ENCODE results near the gene KLHL3.
"Not testable (repeated sequence)": the region's sequence is repeated elsewhere in the genome, so short reads cannot be mapped to it uniquely, and the experiment has no call there.

Gene KLHL3, protein sequence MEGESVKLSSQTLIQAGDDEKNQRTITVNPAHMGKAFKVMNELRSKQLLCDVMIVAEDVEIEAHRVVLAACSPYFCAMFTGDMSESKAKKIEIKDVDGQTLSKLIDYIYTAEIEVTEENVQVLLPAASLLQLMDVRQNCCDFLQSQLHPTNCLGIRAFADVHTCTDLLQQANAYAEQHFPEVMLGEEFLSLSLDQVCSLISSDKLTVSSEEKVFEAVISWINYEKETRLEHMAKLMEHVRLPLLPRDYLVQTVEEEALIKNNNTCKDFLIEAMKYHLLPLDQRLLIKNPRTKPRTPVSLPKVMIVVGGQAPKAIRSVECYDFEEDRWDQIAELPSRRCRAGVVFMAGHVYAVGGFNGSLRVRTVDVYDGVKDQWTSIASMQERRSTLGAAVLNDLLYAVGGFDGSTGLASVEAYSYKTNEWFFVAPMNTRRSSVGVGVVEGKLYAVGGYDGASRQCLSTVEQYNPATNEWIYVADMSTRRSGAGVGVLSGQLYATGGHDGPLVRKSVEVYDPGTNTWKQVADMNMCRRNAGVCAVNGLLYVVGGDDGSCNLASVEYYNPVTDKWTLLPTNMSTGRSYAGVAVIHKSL

DNA sequence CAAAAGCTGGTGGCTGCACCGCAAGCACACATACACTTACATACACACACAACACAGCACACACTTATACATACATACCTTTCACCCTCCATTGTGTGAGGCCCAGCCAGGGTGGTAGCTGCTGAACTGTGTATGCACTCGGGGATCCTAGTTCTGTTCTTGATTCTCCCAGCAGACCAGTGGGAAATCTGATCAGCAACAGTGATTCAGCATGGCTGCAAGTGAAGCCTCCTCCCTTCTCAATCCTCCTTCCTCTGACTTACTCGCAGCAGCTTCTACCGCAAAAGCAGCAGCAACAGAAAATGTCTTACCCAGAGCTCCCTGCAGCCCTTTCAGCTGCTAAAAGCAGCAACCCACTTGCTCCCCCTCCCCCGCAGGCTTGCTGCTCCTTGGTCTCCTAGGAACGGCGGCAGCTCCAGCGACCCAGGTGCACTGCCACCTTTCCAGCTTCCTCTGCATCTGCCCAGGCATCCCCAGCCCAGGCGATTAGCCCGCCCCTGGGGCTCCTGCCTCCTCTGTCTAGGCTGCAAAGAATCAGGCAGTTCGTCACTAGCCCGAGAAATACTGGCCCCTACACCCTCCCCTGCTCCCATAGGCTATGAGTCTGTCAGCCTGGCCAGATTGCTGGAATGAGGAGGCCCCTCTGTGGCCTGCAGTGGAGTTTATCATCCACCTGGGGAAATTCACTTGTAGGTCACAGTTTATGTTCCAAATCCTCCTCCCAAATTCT, at the start of gene KLHL3:
Gene KLHL3 (minus strand): TSS at position 535 of the 730 bp plus-strand sequence. CDS start 443 bp downstream, at position 92.
- DNase-seq (ENCODE audit: low spot score): peak; percentile 70

GRCh38 chr5:137782984-137783536, 47.2 kb upstream of the KLHL3 start:
- DNase-seq (ENCODE audit: low spot score): no peak

- no peak for DNase-seq (ENCODE audit: low spot score)
These were observed 46.2 kb upstream of the KLHL3 start for GRCh38 chr5:137782055-137782454.

- DNase-seq (ENCODE audit: low spot score): no peak
These were observed 43.1 kb upstream of the KLHL3 start for GRCh38 chr5:137778772-137779564.

DNA sequence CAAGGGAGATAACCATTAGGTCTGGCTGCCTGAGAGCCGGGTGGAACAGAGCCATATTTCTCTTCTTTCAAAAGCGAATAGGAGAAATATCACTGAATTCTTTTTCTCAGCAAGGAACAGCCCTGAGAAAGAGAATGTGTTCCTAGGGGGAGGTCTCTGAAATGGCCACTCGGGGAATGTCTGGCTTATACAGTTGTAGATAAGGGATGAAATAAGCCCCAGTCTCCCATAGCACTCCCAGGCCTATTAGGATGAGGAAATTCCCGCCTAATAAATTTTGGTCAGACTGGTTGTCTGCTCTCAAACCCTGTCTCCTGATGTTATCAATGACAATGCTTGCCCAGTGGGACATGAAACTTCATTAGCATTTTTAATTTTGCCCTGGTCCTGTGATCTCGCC, 32.0 kb upstream of the KLHL3 start:
- not testable (repeated sequence) for DNase-seq (ENCODE audit: low spot score)

- no peak for DNase-seq (ENCODE audit: low spot score)
These were observed 25.7 kb upstream of the KLHL3 start for GRCh38 chr5:137761566-137761965.

DNA sequence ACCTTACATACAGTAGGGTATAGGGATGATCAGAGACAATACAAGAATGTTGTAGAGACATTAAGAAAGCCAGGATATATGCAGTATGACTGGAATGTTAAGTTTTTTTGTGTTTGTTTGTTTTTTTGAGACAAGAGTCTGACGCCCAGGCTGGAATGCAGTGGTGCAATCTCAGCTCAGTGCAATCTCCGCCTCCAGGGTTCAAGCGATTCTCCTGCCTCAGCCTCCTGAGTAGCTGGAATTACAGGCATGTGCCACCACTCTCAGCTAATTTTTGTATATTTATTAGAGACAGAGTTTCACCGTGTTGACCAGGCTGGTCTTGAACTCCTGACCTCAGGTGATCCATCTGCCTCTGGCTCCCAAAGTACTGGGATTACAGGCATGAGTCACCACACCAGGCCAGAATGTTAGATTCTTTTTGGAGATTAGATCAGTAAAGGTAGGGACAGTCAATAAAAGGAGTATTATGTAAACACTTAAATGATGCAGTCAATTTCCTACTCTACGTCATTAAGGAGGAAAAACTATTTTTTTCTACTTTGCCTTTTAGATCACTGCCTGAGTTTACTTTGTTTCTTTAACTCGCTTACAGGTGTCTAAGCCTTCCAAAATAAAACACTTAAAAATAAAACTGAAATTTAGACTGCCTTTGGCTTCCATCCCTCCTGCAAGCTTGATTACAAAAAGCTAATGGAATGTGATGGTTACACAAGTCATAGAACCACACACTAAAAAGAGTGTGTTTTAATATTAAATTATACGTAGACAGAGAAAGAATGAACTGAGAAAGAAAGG, 25.0 kb upstream of the KLHL3 start:
- DNase-seq (ENCODE audit: low spot score): no peak

DNA sequence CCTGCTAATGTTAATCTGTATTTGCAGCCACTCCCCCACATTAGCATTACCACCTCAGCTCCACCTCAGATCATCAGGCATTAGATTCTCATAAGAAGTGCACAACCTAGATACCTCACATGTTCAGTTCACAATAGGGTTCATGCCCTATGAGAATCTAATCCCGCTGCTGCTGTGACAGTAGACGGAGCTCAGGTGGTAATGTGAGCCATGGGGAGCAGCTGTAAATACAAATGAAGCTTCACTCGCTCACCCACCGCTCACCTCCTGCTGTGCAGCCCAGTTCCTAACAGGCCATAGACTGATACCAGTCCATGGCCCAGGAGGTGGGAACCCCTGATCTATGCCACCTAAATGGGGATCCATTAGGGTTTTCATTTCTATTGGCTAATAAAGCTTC, 24.4 kb upstream of the KLHL3 start:
- no peak for DNase-seq (ENCODE audit: low spot score)

DNA sequence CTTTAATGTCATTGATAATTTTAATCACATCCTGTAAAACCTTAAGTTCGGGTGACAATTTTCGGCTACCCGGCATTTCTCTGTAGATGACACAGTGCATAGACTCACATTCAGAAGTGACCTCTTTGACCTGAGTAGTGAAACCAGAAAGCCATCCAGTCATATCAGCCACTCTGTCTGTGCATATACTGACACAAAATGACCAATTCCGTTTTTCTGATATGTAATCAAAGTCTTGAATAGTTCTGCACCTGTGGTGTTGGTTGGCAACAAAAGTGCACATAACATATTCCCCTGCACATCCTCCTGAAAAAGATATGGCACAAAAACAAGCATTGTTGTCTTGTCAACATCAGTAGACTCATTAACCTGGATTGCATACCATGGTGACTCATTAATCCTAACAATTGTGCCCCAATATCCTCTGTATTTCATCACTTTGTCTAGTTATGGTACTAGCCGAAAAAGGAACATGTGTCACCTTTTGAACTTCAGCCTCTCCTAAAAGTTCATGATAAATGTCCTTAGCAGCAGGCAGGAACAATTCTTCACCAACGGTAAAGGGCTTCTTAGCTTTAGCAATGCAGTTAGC, 22.9 kb upstream of the KLHL3 start:
- DNase-seq (ENCODE audit: low spot score): no peak

DNA sequence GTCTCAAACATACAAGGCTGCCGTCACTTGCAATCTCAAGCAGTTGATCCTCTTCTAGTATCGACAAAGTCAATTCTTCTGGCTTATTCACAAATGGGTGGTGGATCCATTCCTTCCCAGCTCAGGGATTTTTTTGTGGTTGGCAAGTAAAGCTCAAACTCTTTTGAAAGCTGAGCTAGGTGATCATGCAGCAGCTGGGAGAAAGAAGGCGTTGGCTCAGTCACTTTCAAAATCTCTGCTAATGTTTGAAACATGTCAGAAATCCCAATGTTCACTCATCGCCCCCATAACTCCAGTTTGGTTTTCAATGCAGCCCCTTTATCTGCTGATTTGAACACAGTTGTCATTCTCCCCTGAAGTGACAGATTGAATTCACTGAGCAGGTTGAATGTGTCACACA, 22.2 kb upstream of the KLHL3 start:
- DNase-seq (ENCODE audit: low spot score): no peak

DNA sequence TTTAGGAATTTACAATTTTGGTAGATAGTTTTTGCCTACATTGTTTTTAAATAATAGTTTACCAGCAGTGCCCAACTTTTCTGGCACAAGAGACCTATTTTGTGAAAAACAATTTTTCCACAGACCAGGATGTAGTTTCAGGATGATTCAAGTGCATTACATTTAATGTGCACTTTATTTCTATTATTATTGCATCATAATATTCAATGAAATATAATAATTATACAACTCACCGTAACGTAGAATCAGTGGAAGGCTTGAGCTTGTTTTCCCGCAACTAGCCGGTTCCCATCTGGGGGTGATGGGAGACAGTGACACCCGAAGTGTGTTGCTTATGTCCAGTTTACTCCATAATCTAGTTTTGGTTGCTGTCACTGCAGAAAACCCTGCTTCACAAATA, 21.7 kb upstream of the KLHL3 start:
- DNase-seq (ENCODE audit: low spot score): no peak

- DNase-seq (ENCODE audit: low spot score): no peak
These were observed 19.3 kb upstream of the KLHL3 start for GRCh38 chr5:137754961-137755762.

- peak; percentile 97 for DNase-seq (ENCODE audit: low spot score)
These were observed 18.5 kb upstream of the KLHL3 start, which contains the start of gene HNRNPA0 for GRCh38 chr5:137754188-137754960. TSS of gene HNRNPA0 (minus strand) at chr5:137754363. CDS start at chr5:137754066, 297 bp downstream.

GRCh38 chr5:137753691-137754187, 17.9 kb upstream of the KLHL3 start:
- DNase-seq (ENCODE audit: low spot score): no peak

GRCh38 chr5:137752905-137753690, 17.2 kb upstream of the KLHL3 start:
- peak; percentile 65 for DNase-seq (ENCODE audit: low spot score)

DNA sequence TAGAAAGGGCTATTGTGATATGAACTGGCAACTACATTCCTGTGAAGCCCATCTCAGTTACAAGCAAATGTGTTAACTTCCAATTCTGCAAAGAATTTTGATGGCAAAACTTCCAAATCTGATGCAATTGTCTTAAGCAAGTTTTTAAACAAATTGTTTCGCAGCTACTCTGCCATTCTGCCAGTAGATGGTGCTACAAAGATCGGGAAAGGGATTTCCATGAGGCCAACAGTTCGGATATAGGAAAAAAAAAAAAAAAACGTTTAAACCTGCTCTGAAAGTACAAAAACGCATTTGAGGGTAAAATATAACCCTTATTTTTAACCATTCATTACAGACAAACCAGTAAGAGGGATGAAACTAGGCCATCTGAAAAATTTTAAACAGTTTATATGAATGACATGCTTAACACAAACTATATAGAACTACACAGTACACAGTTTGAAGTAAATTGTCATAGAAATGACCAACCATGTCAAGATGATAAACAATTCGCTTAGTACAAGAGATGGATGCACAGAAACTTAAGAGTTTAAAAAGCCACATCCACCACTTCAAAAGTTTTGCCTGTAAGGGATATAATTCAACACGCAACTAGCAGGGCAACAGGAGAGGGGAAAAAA, 16.1 kb upstream of the KLHL3 start:
- no peak for DNase-seq (ENCODE audit: low spot score)

- DNase-seq (ENCODE audit: low spot score): no peak
These were observed 14.5 kb upstream of the KLHL3 start for GRCh38 chr5:137750436-137750835.
